Upper lobe of left lung (tissue), 4 donors: ENCODE results near the gene ALCAM.

Experiments
- POLR2A ChIP-seq, 4 donors: fragments of 450-650 bp; IDR thresholded peaks; one replicate each; pipeline ENCODE4 v1.5.1; 2016 to 2017; ENCODE audit warnings: antibody characterized with exemption in 4 of 4, mild to moderate bottlenecking in 2 of 4
- POLR2AphosphoS5 ChIP-seq, 2 donors: sonication (generic); formaldehyde crosslinking; IDR thresholded peaks; one replicate each; pipeline ENCODE4 v1.5.1; 2017; ENCODE audit warnings: antibody characterized with exemption in 2 of 2
- TF ChIP-seq, protein P1 (sequence below), 6 experiments: fragments of 450-650 bp in 4 of 6; fragments of 200-600 bp in 2 of 6; sonication (generic) in 2 of 6; IDR thresholded peaks; one replicate each; pipeline ENCODE4 v1.5.1; 2016 to 2019; ENCODE audit warnings: antibody characterized with exemption in 6 of 6

DNA sequence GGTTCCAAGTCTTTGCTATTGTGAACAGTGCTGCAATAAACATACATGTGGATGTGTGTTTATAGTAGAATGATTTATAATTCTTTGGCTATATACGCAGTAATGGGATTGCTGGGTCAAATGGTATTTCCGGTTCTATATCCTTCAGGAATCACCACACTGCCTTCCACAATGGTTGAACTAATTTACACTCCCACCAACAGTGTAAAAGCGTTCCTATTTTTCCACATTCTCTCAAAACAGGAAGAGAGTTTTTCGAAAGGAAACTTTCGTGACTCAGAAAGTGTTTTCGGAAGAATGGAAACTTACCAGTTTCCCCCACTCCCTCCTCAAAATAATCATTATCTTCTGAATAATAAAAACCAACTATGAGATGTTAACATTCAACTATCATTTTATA is 205.8 kb downstream of the ALCAM start:
- TF ChIP-seq, protein P1, sequence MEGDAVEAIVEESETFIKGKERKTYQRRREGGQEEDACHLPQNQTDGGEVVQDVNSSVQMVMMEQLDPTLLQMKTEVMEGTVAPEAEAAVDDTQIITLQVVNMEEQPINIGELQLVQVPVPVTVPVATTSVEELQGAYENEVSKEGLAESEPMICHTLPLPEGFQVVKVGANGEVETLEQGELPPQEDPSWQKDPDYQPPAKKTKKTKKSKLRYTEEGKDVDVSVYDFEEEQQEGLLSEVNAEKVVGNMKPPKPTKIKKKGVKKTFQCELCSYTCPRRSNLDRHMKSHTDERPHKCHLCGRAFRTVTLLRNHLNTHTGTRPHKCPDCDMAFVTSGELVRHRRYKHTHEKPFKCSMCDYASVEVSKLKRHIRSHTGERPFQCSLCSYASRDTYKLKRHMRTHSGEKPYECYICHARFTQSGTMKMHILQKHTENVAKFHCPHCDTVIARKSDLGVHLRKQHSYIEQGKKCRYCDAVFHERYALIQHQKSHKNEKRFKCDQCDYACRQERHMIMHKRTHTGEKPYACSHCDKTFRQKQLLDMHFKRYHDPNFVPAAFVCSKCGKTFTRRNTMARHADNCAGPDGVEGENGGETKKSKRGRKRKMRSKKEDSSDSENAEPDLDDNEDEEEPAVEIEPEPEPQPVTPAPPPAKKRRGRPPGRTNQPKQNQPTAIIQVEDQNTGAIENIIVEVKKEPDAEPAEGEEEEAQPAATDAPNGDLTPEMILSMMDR (IDR thresholded peaks at IDR 0.05): no peak
- TF ChIP-seq POLR2AphosphoS5 (IDR thresholded peaks at IDR 0.05) (no peak), POLR2A (IDR thresholded peaks at IDR 0.05) (no peak)
